Fibroblast of skin of left quadriceps (primary cell): ENCODE data around the gene TNFAIP1.

Source experiments
- DNase-seq, 2 experiments: peaks; one replicate each; pipeline ENCODE4 v3.0.0-alpha.2; 2013; ENCODE audit warnings: low read depth in 2 of 2

TNFAIP1 gene

GRCh38 chr17:28345419-28346198 is 10.0 kb downstream of the TNFAIP1 start:
- DNase-seq, result no peak

GRCh38 chr17:28346199-28346580 is 10.6 kb downstream of the TNFAIP1 start:
- DNase-seq, result no peak

- DNase-seq, result no peak
Observed at GRCh38 chr17:28346746-28347246, 11.2 kb downstream of the TNFAIP1 start.

- peak; percentile 61 to 70 for DNase-seq
Observed at GRCh38 chr17:28347261-28347891, 11.8 kb downstream of the TNFAIP1 start.

- no peak for DNase-seq
Observed at GRCh38 chr17:28348979-28349378, 13.4 kb downstream of the TNFAIP1 start.

- no peak for DNase-seq
Observed at GRCh38 chr17:28350271-28350670, 14.7 kb downstream of the TNFAIP1 start.

- DNase-seq, result peak; percentile 86 to 88
Observed at GRCh38 chr17:28357061-28357900, 21.7 kb downstream of the TNFAIP1 start, which contains the start of gene POLDIP2. Gene POLDIP2, minus strand, starts transcription at chr17:28357527. Its CDS starts 79 bp downstream, at chr17:28357448.

GRCh38 chr17:28357901-28358197 is 22.3 kb downstream of the TNFAIP1 start:
- no peak for DNase-seq

GRCh38 chr17:28363186-28363585 is 27.6 kb downstream of the TNFAIP1 start:
- no peak for DNase-seq

GRCh38 chr17:28363776-28364650 is 28.5 kb downstream of the TNFAIP1 start:
- no peak for DNase-seq

GRCh38 chr17:28364665-28365363 is 29.3 kb downstream of the TNFAIP1 start, which contains the start of gene SEBOX:
Gene SEBOX, minus strand, starts transcription at chr17:28365199. Its CDS starts 48 bp downstream, at chr17:28365151.
- DNase-seq, result no peak

GRCh38 chr17:28365487-28365886 is 29.9 kb downstream of the TNFAIP1 start:
- DNase-seq, result no peak

GRCh38 chr17:28366605-28367004 is 31.0 kb downstream of the TNFAIP1 start:
- DNase-seq, result no peak

- DNase-seq, result no peak
Observed at GRCh38 chr17:28367641-28368305, 32.2 kb downstream of the TNFAIP1 start.

GRCh38 chr17:28368306-28368831 is 32.8 kb downstream of the TNFAIP1 start:
- DNase-seq, result no peak

- no peak for DNase-seq
Observed at GRCh38 chr17:28368915-28369683, 33.5 kb downstream of the TNFAIP1 start.

GRCh38 chr17:28369684-28370034 is 34.1 kb downstream of the TNFAIP1 start:
- DNase-seq, result no peak

GRCh38 chr17:28370035-28370743 is 34.6 kb downstream of the TNFAIP1 start, which contains the start of gene VTN:
Gene VTN, minus strand, starts transcription at chr17:28370307. Its CDS starts 104 bp downstream, at chr17:28370203.
- DNase-seq, result no peak
